Endometrial microvascular endothelial cells (primary cell): ENCODE data around the gene LILRB1. TPM values are rescaled to one million over a fixed set of nuclear protein-coding genes. Genes with fewer than 3 reads are reported as not detected.
"Not testable (repeated sequence)": the region's sequence is repeated elsewhere in the genome, so short reads cannot be mapped to it uniquely, and the experiment has no call there.

Source experiments
- in situ Hi-C: cut with HindIII; loops from 2 replicates; pipeline ENCODE4 v1.10.0; 2017; ENCODE audit warnings: low sequenced_read_pairs, low pct_unique_long_range_greater_than_20kb; ENCODE audit errors: inconsistent ontology term
- total RNA-seq: library from RNA; depleted of rRNA; stranded (reverse); fragments of >200 nt; gene quantifications from one replicate; pipeline ENCODE4 v1.2.3, GENCODE V29; 2015; ENCODE audit errors: inconsistent ontology term

Gene LILRB1
- total RNA-seq, 1 donor from 2014 or later, result not detected

- in situ Hi-C loops, result no loop called here
These were observed 24.4 kb downstream of the LILRB1 start for GRCh38 chr19:54654447-54655321.

- in situ Hi-C loops, result no loop called here
These were observed 29.0 kb downstream of the LILRB1 start for GRCh38 chr19:54659300-54659699.

GRCh38 chr19:54660306-54660705, 30.0 kb downstream of the LILRB1 start:
- in situ Hi-C loops, result no loop called here

GRCh38 chr19:54660964-54661363, 30.7 kb downstream of the LILRB1 start:
- in situ Hi-C loops, result no loop called here

GRCh38 chr19:54661846-54662481, 31.7 kb downstream of the LILRB1 start:
- in situ Hi-C loops, result no loop called here

GRCh38 chr19:54662730-54663129, 32.4 kb downstream of the LILRB1 start, which contains the start of gene LILRB4:
Gene LILRB4, plus strand, starts transcription at chr19:54662985. Its CDS starts 49 bp downstream, at chr19:54663034.
- in situ Hi-C loops, result no loop called here

GRCh38 chr19:54665530-54665929, 35.2 kb downstream of the LILRB1 start:
- in situ Hi-C loops, result no loop called here

- in situ Hi-C loops, result no loop called here
These were observed 36.9 kb downstream of the LILRB1 start for GRCh38 chr19:54667217-54667616.

- in situ Hi-C loops, result no loop called here
These were observed 38.1 kb downstream of the LILRB1 start for GRCh38 chr19:54668353-54668752.

GRCh38 chr19:54670576-54671357, 40.5 kb downstream of the LILRB1 start:
- in situ Hi-C loops, result no loop called here

GRCh38 chr19:54673222-54673621, 42.9 kb downstream of the LILRB1 start:
- in situ Hi-C loops, result no loop called here

- in situ Hi-C loops, result no loop called here
These were observed 43.8 kb downstream of the LILRB1 start for GRCh38 chr19:54674021-54674617.

- in situ Hi-C loops, result not testable (repeated sequence)
These were observed 46.0 kb downstream of the LILRB1 start for GRCh38 chr19:54676210-54676834.

- in situ Hi-C loops, result no loop called here
These were observed 46.9 kb downstream of the LILRB1 start for GRCh38 chr19:54677217-54677616.

GRCh38 chr19:54681596-54681995, 51.3 kb downstream of the LILRB1 start:
- in situ Hi-C loops, result not testable (repeated sequence)

- in situ Hi-C loops, result no loop called here
These were observed 52.1 kb downstream of the LILRB1 start for GRCh38 chr19:54682306-54682856.

- in situ Hi-C loops, result no loop called here
These were observed 54.2 kb downstream of the LILRB1 start for GRCh38 chr19:54684527-54684926.
